HG03521 (cell line): ENCODE data around the gene EIF3J.
"Not testable (repeated sequence)": the region's sequence is repeated elsewhere in the genome, so short reads cannot be mapped to it uniquely, and the experiment has no call there.

Experiments used
- ATAC-seq: cut with Tn5 transposase; IDR thresholded peaks from one replicate; pipeline ENCODE4 v1.9.1; 2021; ENCODE audit warnings: mild to moderate bottlenecking, moderate library complexity; ENCODE audit not compliant: unreplicated experiment

The EIF3J gene

GRCh38 chr15:44536962-44537734, at the start of gene EIF3J:
TSS of gene EIF3J (plus strand) at chr15:44537147. CDS start at chr15:44537195, 48 bp downstream.
- peak; percentile 83 for ATAC-seq

- no peak for ATAC-seq
Measured at GRCh38 chr15:44489464-44489863, 47.5 kb upstream of the EIF3J start.

- ATAC-seq, result no peak
Measured at GRCh38 chr15:44490622-44491021, 46.3 kb upstream of the EIF3J start.

- ATAC-seq, result no peak
Measured at GRCh38 chr15:44492040-44492439, 44.9 kb upstream of the EIF3J start.

- no peak for ATAC-seq
Measured at GRCh38 chr15:44492672-44493071, 44.3 kb upstream of the EIF3J start.

GRCh38 chr15:44495562-44495961, 41.4 kb upstream of the EIF3J start:
- ATAC-seq, result no peak

- no peak for ATAC-seq
Measured at GRCh38 chr15:44500555-44500954, 36.4 kb upstream of the EIF3J start.

GRCh38 chr15:44501768-44502366, 35.1 kb upstream of the EIF3J start:
- no peak for ATAC-seq

- ATAC-seq, result no peak
Measured at GRCh38 chr15:44516436-44516835, 20.5 kb upstream of the EIF3J start.

GRCh38 chr15:44519537-44519936, 17.4 kb upstream of the EIF3J start:
- no peak for ATAC-seq

- no peak for ATAC-seq
Measured at GRCh38 chr15:44525018-44525417, 11.9 kb upstream of the EIF3J start.

- no peak for ATAC-seq
Measured at GRCh38 chr15:44527241-44527640, 9.7 kb upstream of the EIF3J start.

GRCh38 chr15:44529864-44530604, 6.9 kb upstream of the EIF3J start:
- no peak for ATAC-seq

- no peak for ATAC-seq
Measured at GRCh38 chr15:44530653-44531052, 6.3 kb upstream of the EIF3J start.

- ATAC-seq, result not testable (repeated sequence)
Measured at GRCh38 chr15:44532275-44532674, 4.7 kb upstream of the EIF3J start.

- no peak for ATAC-seq
Measured at GRCh38 chr15:44532689-44533088, 4.3 kb upstream of the EIF3J start.

GRCh38 chr15:44535092-44535491, 1.9 kb upstream of the EIF3J start:
- no peak for ATAC-seq

GRCh38 chr15:44535523-44536301, 1.2 kb upstream of the EIF3J start:
- ATAC-seq, result no peak

GRCh38 chr15:44536302-44536961, 515 bp upstream of the EIF3J start:
- ATAC-seq, result peak; percentile 50

- ATAC-seq, result no peak
Measured at GRCh38 chr15:44537735-44538240, 841 bp downstream of the EIF3J start.
